Body of pancreas (tissue), 4 donors: ENCODE results near the gene GNB1. TPM values are rescaled to one million over a fixed set of nuclear protein-coding genes. Genes with fewer than 3 reads are reported as not detected.

Source experiments
- ATAC-seq: fragments of 150-250 bp; one replicate; pipeline ENCODE4 v1.9.1; 2016
- DNase-seq, 4 donors: peaks; one replicate each; pipeline ENCODE4 v3.0.0-alpha.2; 2019
- H3K27ac ChIP-seq, 4 donors: fragments of 200-600 bp; sonication (generic); 1 replicate in 3 of 4; 2 replicates in 1 of 4; pipeline versions ENCODE4 v1.5.1 to v1.6.1; 2016 to 2019; ENCODE audit warnings: mild to moderate bottlenecking in 1 of 4, mixed read lengths in 1 of 4, moderate library complexity in 1 of 4
- H3K27me3 ChIP-seq, 2 donors: fragments of 200-600 bp; sonication (generic); one replicate each; pipeline ENCODE4 v1.6.0; 2016; ENCODE audit warnings: mild to moderate bottlenecking in 1 of 2
- H3K36me3 ChIP-seq, 2 donors: fragments of 200-600 bp; sonication (generic); replicated peaks in 1 of 2; 2 replicates each; pipeline ENCODE4 v1.5.1; 2016; ENCODE audit warnings: low read depth in 2 of 2; ENCODE audit not compliant: insufficient read depth in 1 of 2
- H3K4me1 ChIP-seq: fragments of 200-600 bp; sonication (generic); one replicate; pipeline ENCODE4 v1.6.0; 2016
- H3K4me3 ChIP-seq, 2 donors: fragments of 200-600 bp; sonication (generic); 1 replicate in 1 of 2; 2 replicates in 1 of 2; pipeline ENCODE4 v1.5.1; 2016 to 2019
- H3K9me3 ChIP-seq, 3 donors: fragments of 200-600 bp; sonication (generic); 1 replicate in 2 of 3; 2 replicates in 1 of 3; pipeline ENCODE4 v1.5.1; 2016
- CTCF ChIP-seq, 7 experiments: fragments of 450-650 bp in 4 of 7; fragments of 200-600 bp in 3 of 7; sonication (generic) in 3 of 7; IDR thresholded peaks; one replicate each; pipeline ENCODE4 v1.5.1; 2016 to 2019; ENCODE audit warnings: antibody characterized with exemption in 7 of 7
- POLR2A ChIP-seq, 3 donors: fragments of 450-650 bp; IDR thresholded peaks; one replicate each; pipeline ENCODE4 v1.6.1; 2016; ENCODE audit warnings: antibody characterized with exemption in 3 of 3, mild to moderate bottlenecking in 2 of 3
- WGBS, 2 donors: methylation state at CpG; one replicate each; pipeline ENCODE4 v1.1.5; 2017; 5-methylcytosine and 5-hydroxymethylcytosine counted together
- intact Hi-C: fragments of 100-400 bp; cut with DNase I; formaldehyde crosslinking; loops from one replicate; pipeline ENCODE4 v1.15.1; 2023
- total RNA-seq, 2 donors: library from RNA; depleted of rRNA; stranded (reverse); fragments of >200 nt; gene quantifications; one replicate each; pipeline ENCODE4 v1.1.0, GENCODE V29; 2016

GNB1 gene
- total RNA-seq, 2 donors from 2014 or later = 71.3 to 79.1 TPM

- no peak overlapping the region for H3K4me3 ChIP-seq
- 91 to 92% methylated on average over 22 to 34 of the region's 37 CpGs for WGBS, 2 donors
- H3K36me3 ChIP-seq = peaks cover 7 to 10% of the 10 kb centered on the region in 2 donors
- ATAC-seq (no peak), DNase-seq (no peak)
- H3K4me1 ChIP-seq = peaks cover 24% of the 10 kb centered on the region
- peak overlapping the region; percentile 45 to 87 (median 82) for H3K27ac ChIP-seq
- H3K9me3 ChIP-seq = no peaks in the 10 kb centered on the region
- H3K27me3 ChIP-seq = no peaks in the 10 kb centered on the region
- TF ChIP-seq POLR2A (IDR thresholded peaks at IDR 0.05) (no peak), CTCF (IDR thresholded peaks at IDR 0.05) (no peak)
- intact Hi-C loops = no loop called here
These were observed 131.2 kb downstream of the GNB1 start for GRCh38 chr1:1759456-1760344.

- peak; percentile 90 to 96 (median 93) for DNase-seq
- intact Hi-C loops = no loop called here
- no peak overlapping the region for H3K4me3 ChIP-seq
- TF ChIP-seq CTCF (IDR thresholded peaks at IDR 0.05) = peak in 1 of 7 experiments; percentile 2
- TF ChIP-seq POLR2A (IDR thresholded peaks at IDR 0.05) = peak; percentile 38 to 48 (median 47)
- peaks cover 24% of the 10 kb centered on the region for H3K4me1 ChIP-seq
- H3K36me3 ChIP-seq = peaks cover 7 to 13% of the 10 kb centered on the region in 2 donors
- no peaks in the 10 kb centered on the region for H3K9me3 ChIP-seq
- no peaks in the 10 kb centered on the region for H3K27me3 ChIP-seq
- WGBS, 2 donors = 32% methylated on average over 29 of the region's 34 CpGs; no CpG with 5 or more reads in 1 of the 2 donors
- ATAC-seq = peak; percentile 94
- peak overlapping the region; percentile 45 to 87 (median 82) for H3K27ac ChIP-seq
These were observed 132.0 kb downstream of the GNB1 start for GRCh38 chr1:1758692-1759455.

- ATAC-seq (no peak), DNase-seq (no peak)
- no peaks in the 10 kb centered on the region for H3K27me3 ChIP-seq
- peaks cover 24% of the 10 kb centered on the region for H3K4me1 ChIP-seq
- H3K36me3 ChIP-seq = peaks cover 7 to 19% of the 10 kb centered on the region in 2 donors
- intact Hi-C loops = no loop called here
- peak overlapping the region; percentile 45 to 87 (median 82) for H3K27ac ChIP-seq
- WGBS, 2 donors = 89 to 94% methylated on average over 15 to 27 of the region's 27 CpGs
- TF ChIP-seq POLR2A (IDR thresholded peaks at IDR 0.05) (no peak), CTCF (IDR thresholded peaks at IDR 0.05) (no peak)
- no peak overlapping the region for H3K4me3 ChIP-seq
- H3K9me3 ChIP-seq = no peaks in the 10 kb centered on the region
These were observed 132.7 kb downstream of the GNB1 start for GRCh38 chr1:1758059-1758621.

GRCh38 chr1:1757422-1758058 is 133.3 kb downstream of the GNB1 start:
- intact Hi-C loops = no loop called here
- ATAC-seq (no peak), DNase-seq (no peak)
- Histone ChIP-seq H3K4me1 (peaks cover 24% of the 10 kb centered on the region), H3K27me3 (no peaks in the 10 kb centered on the region), H3K36me3 (peaks cover 7 to 20% of the 10 kb centered on the region in 2 donors), H3K4me3 (no peak overlapping the region), H3K27ac (peak overlapping the region; percentile 45 to 87 (median 82)), H3K9me3 (no peaks in the 10 kb centered on the region)
- TF ChIP-seq POLR2A (IDR thresholded peaks at IDR 0.05) (no peak), CTCF (IDR thresholded peaks at IDR 0.05) (no peak)
- 87 to 88% methylated on average over 24 to 25 of the region's 25 CpGs for WGBS, 2 donors
